Body of pancreas (tissue), 4 donors: Measurements from ENCODE around the gene NAGPA. TPM values are rescaled to one million over a fixed set of nuclear protein-coding genes. Genes with fewer than 3 reads are reported as not detected.

Experiments used
- ATAC-seq: fragments of 150-250 bp; one replicate; pipeline ENCODE4 v1.9.1; 2016
- DNase-seq, 4 donors: peaks; one replicate each; pipeline ENCODE4 v3.0.0-alpha.2; 2019
- H3K27ac ChIP-seq, 4 donors: fragments of 200-600 bp; sonication (generic); 1 replicate in 3 of 4; 2 replicates in 1 of 4; pipeline versions ENCODE4 v1.5.1 to v1.6.1; 2016 to 2019; ENCODE audit warnings: mild to moderate bottlenecking in 1 of 4, mixed read lengths in 1 of 4, moderate library complexity in 1 of 4
- H3K27me3 ChIP-seq, 2 donors: fragments of 200-600 bp; sonication (generic); one replicate each; pipeline ENCODE4 v1.6.0; 2016; ENCODE audit warnings: mild to moderate bottlenecking in 1 of 2
- H3K36me3 ChIP-seq, 2 donors: fragments of 200-600 bp; sonication (generic); replicated peaks in 1 of 2; 2 replicates each; pipeline ENCODE4 v1.5.1; 2016; ENCODE audit warnings: low read depth in 2 of 2; ENCODE audit not compliant: insufficient read depth in 1 of 2
- H3K4me1 ChIP-seq: fragments of 200-600 bp; sonication (generic); one replicate; pipeline ENCODE4 v1.6.0; 2016
- H3K4me3 ChIP-seq, 2 donors: fragments of 200-600 bp; sonication (generic); 1 replicate in 1 of 2; 2 replicates in 1 of 2; pipeline ENCODE4 v1.5.1; 2016 to 2019
- H3K9me3 ChIP-seq, 3 donors: fragments of 200-600 bp; sonication (generic); 1 replicate in 2 of 3; 2 replicates in 1 of 3; pipeline ENCODE4 v1.5.1; 2016
- POLR2A ChIP-seq, 3 donors: fragments of 450-650 bp; IDR thresholded peaks; one replicate each; pipeline ENCODE4 v1.6.1; 2016; ENCODE audit warnings: antibody characterized with exemption in 3 of 3, mild to moderate bottlenecking in 2 of 3
- WGBS, 2 donors: methylation state at CpG; one replicate each; pipeline ENCODE4 v1.1.5; 2017; 5-methylcytosine and 5-hydroxymethylcytosine counted together
- intact Hi-C: fragments of 100-400 bp; cut with DNase I; formaldehyde crosslinking; loops from one replicate; pipeline ENCODE4 v1.15.1; 2023
- total RNA-seq, 2 donors: library from RNA; depleted of rRNA; stranded (reverse); fragments of >200 nt; gene quantifications; one replicate each; pipeline ENCODE4 v1.1.0, GENCODE V29; 2016
- TF ChIP-seq, protein P1 (sequence below), 7 experiments: fragments of 450-650 bp in 4 of 7; fragments of 200-600 bp in 3 of 7; sonication (generic) in 3 of 7; IDR thresholded peaks; one replicate each; pipeline ENCODE4 v1.5.1; 2016 to 2019; ENCODE audit warnings: antibody characterized with exemption in 7 of 7

NAGPA gene
- total RNA-seq, 2 donors from 2014 or later = 7.9 to 24.6 TPM

- WGBS, 2 donors = 67 to 74% methylated on average over 1 to 5 of the region's 5 CpGs
- intact Hi-C loops = no loop called here
- no peaks in the 10 kb centered on the region for H3K9me3 ChIP-seq
- H3K36me3 ChIP-seq = no peaks in the 10 kb centered on the region
- TF ChIP-seq, protein P1, sequence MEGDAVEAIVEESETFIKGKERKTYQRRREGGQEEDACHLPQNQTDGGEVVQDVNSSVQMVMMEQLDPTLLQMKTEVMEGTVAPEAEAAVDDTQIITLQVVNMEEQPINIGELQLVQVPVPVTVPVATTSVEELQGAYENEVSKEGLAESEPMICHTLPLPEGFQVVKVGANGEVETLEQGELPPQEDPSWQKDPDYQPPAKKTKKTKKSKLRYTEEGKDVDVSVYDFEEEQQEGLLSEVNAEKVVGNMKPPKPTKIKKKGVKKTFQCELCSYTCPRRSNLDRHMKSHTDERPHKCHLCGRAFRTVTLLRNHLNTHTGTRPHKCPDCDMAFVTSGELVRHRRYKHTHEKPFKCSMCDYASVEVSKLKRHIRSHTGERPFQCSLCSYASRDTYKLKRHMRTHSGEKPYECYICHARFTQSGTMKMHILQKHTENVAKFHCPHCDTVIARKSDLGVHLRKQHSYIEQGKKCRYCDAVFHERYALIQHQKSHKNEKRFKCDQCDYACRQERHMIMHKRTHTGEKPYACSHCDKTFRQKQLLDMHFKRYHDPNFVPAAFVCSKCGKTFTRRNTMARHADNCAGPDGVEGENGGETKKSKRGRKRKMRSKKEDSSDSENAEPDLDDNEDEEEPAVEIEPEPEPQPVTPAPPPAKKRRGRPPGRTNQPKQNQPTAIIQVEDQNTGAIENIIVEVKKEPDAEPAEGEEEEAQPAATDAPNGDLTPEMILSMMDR (IDR thresholded peaks at IDR 0.05) = no peak
- no peak for TF ChIP-seq POLR2A (IDR thresholded peaks at IDR 0.05)
- no peak overlapping the region for H3K4me3 ChIP-seq
- H3K27me3 ChIP-seq = no peaks in the 10 kb centered on the region
- ATAC-seq (no peak), DNase-seq (no peak)
- H3K27ac ChIP-seq = no peak overlapping the region
- H3K4me1 ChIP-seq = no peaks in the 10 kb centered on the region
Measured at GRCh38 chr16:5017678-5017969, 16.1 kb downstream of the NAGPA start.

- Histone ChIP-seq H3K36me3 (no peaks in the 10 kb centered on the region), H3K4me1 (no peaks in the 10 kb centered on the region), H3K4me3 (no peak overlapping the region), H3K27me3 (no peaks in the 10 kb centered on the region), H3K27ac (no peak overlapping the region), H3K9me3 (no peaks in the 10 kb centered on the region)
- TF ChIP-seq POLR2A (IDR thresholded peaks at IDR 0.05) = no peak
- TF ChIP-seq, protein P1 (IDR thresholded peaks at IDR 0.05) = no peak
- DNase-seq (no peak), ATAC-seq (no peak)
- 63 to 67% methylated on average over 6 of the region's 6 CpGs for WGBS, 2 donors
- intact Hi-C loops = no loop called here
Measured at GRCh38 chr16:5016967-5017677, 16.6 kb downstream of the NAGPA start.

- 85 to 88% methylated on average over 4 of the region's 4 CpGs for WGBS, 2 donors
- Histone ChIP-seq H3K4me3 (no peak overlapping the region), H3K4me1 (no peaks in the 10 kb centered on the region), H3K9me3 (no peaks in the 10 kb centered on the region), H3K27me3 (no peaks in the 10 kb centered on the region), H3K27ac (no peak overlapping the region), H3K36me3 (no peaks in the 10 kb centered on the region)
- intact Hi-C loops = no loop called here
- TF ChIP-seq, protein P1 (IDR thresholded peaks at IDR 0.05) = no peak
- no peak for TF ChIP-seq POLR2A (IDR thresholded peaks at IDR 0.05)
- no peak for DNase-seq
- ATAC-seq = no peak
Measured at GRCh38 chr16:5015887-5016286, 17.8 kb downstream of the NAGPA start.

GRCh38 chr16:5015351-5015750 lies 18.4 kb downstream of the NAGPA start:
- no peak for TF ChIP-seq POLR2A (IDR thresholded peaks at IDR 0.05)
- TF ChIP-seq, protein P1 (IDR thresholded peaks at IDR 0.05) = no peak
- DNase-seq (no peak), ATAC-seq (no peak)
- Histone ChIP-seq H3K36me3 (no peaks in the 10 kb centered on the region), H3K27ac (no peak overlapping the region), H3K9me3 (no peaks in the 10 kb centered on the region), H3K4me1 (no peaks in the 10 kb centered on the region), H3K4me3 (no peak overlapping the region), H3K27me3 (no peaks in the 10 kb centered on the region)
- 26 to 49% methylated on average over 2 to 4 of the region's 4 CpGs for WGBS, 2 donors
- intact Hi-C loops = no loop called here

GRCh38 chr16:5012887-5013286 lies 20.8 kb downstream of the NAGPA start:
- H3K4me1 ChIP-seq = no peaks in the 10 kb centered on the region
- TF ChIP-seq POLR2A (IDR thresholded peaks at IDR 0.05) = no peak
- TF ChIP-seq, protein P1 (IDR thresholded peaks at IDR 0.05) = no peak
- no peaks in the 10 kb centered on the region for H3K9me3 ChIP-seq
- H3K36me3 ChIP-seq = no peaks in the 10 kb centered on the region
- intact Hi-C loops = no loop called here
- DNase-seq (no peak), ATAC-seq (no peak)
- 69 to 71% methylated on average over 6 of the region's 6 CpGs for WGBS, 2 donors
- no peak overlapping the region for H3K4me3 ChIP-seq
- no peak overlapping the region for H3K27ac ChIP-seq
- no peaks in the 10 kb centered on the region for H3K27me3 ChIP-seq
